GM19468 (cell line): ENCODE results near the gene SERHL2.
"Not testable (repeated sequence)": the region's sequence is repeated elsewhere in the genome, so short reads cannot be mapped to it uniquely, and the experiment has no call there.

Source experiments
- ATAC-seq: cut with Tn5 transposase; IDR thresholded peaks from one replicate; pipeline ENCODE4 v1.9.1; 2021; ENCODE audit warnings: mild to moderate bottlenecking, moderate library complexity, moderate number of reproducible peaks; ENCODE audit not compliant: unreplicated experiment; ENCODE audit errors: extremely low read depth

The SERHL2 gene

GRCh38 chr22:42601879-42602465, 48.2 kb downstream of the SERHL2 start:
- no peak for ATAC-seq

- ATAC-seq: no peak
Measured at GRCh38 chr22:42602470-42602869, 48.7 kb downstream of the SERHL2 start.

GRCh38 chr22:42603427-42603826, 49.7 kb downstream of the SERHL2 start:
- ATAC-seq: no peak

GRCh38 chr22:42604403-42604802, 50.6 kb downstream of the SERHL2 start:
- no peak for ATAC-seq

GRCh38 chr22:42607641-42608040, 53.9 kb downstream of the SERHL2 start:
- not testable (repeated sequence) for ATAC-seq

- ATAC-seq: no peak
Measured at GRCh38 chr22:42608136-42608822, 54.5 kb downstream of the SERHL2 start.

GRCh38 chr22:42608823-42609361, 55.1 kb downstream of the SERHL2 start:
- no peak for ATAC-seq

GRCh38 chr22:42610186-42610585, 56.4 kb downstream of the SERHL2 start:
- ATAC-seq: no peak

GRCh38 chr22:42611051-42611450, 57.3 kb downstream of the SERHL2 start:
- no peak for ATAC-seq

- no peak for ATAC-seq
Measured at GRCh38 chr22:42612336-42612735, 58.6 kb downstream of the SERHL2 start.

GRCh38 chr22:42613872-42614301, 60.1 kb downstream of the SERHL2 start:
- no peak for ATAC-seq

GRCh38 chr22:42614312-42615091, 60.7 kb downstream of the SERHL2 start, which contains the start of gene POLDIP3:
Gene POLDIP3 (minus strand): TSS chr22:42614883. CDS start chr22:42614857, 26 bp downstream.
- ATAC-seq: peak; percentile 51

GRCh38 chr22:42615092-42615859, 61.5 kb downstream of the SERHL2 start:
- peak; percentile 29 for ATAC-seq

- ATAC-seq: not testable (repeated sequence)
Measured at GRCh38 chr22:42615860-42616175, 62.1 kb downstream of the SERHL2 start.

GRCh38 chr22:42617155-42617983, 63.6 kb downstream of the SERHL2 start:
- no peak for ATAC-seq

GRCh38 chr22:42619261-42620063, 65.7 kb downstream of the SERHL2 start:
- ATAC-seq: no peak

GRCh38 chr22:42620084-42620483, 66.3 kb downstream of the SERHL2 start:
- no peak for ATAC-seq

GRCh38 chr22:42621505-42622002, 67.8 kb downstream of the SERHL2 start:
- no peak for ATAC-seq
